GM12891 (cell line): ENCODE results near the gene SLC2A4.

Experiments
- PAX5 ChIP-seq: IDR thresholded peaks from 2 replicates; pipeline ENCODE4 v1.6.1; 2011; ENCODE audit warnings: low read length, moderate library complexity, mild to moderate bottlenecking; ENCODE audit not compliant: insufficient read depth, severe bottlenecking
- POLR2A ChIP-seq: IDR thresholded peaks from 2 replicates; pipeline ENCODE4 v1.6.1; 2011; ENCODE audit warnings: low read depth, low read length, control low read depth
- POLR2AphosphoS5 ChIP-seq: IDR thresholded peaks from 2 replicates; pipeline ENCODE4 v1.6.1; 2011; ENCODE audit warnings: low read depth, low read length, control low read depth
- TAF1 ChIP-seq: IDR thresholded peaks from 2 replicates; pipeline ENCODE4 v1.6.1; 2011; ENCODE audit warnings: low read depth, low read length, control low read depth

DNA sequence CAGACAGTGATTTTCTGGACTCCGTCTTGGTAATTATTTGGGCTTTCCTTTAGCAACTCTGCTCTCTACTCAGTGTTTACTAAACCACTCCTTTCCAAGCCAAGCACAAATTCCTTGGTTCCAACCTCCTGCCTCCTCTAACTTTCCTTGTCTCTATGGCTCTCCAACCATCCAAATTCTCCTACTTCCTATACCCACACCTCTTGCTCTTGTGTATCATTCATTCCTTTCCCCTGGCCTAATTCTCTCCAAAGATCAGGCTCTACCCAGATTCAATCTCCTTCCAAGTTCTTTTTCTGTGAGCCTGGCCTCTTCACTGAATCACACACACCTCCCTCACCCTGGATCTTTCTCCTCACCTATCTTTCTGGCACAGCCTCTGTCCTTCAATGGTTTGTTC, 46.5 kb downstream of the SLC2A4 start:
- no peak for TF ChIP-seq TAF1
- no peak for TF ChIP-seq POLR2A
- TF ChIP-seq POLR2AphosphoS5 = no peak
- TF ChIP-seq PAX5 = no peak
